GM23338 (cell line): ENCODE results near the gene IQGAP2. TPM values are rescaled to one million over a fixed set of nuclear protein-coding genes. Genes with fewer than 3 reads are reported as not detected.

ENCODE experiments used
- ATAC-seq: fragments of 200-7000 bp; cut with Tn5 transposase; 3 replicates; pipeline ENCODE4 v1.9.1; 2020
- DNase-seq: peaks from one replicate; pipeline ENCODE4 v3.0.0-alpha.2; 2015; ENCODE audit warnings: low spot score
- H2AFZ ChIP-seq: fragments of 200-600 bp; sonication (generic); 2 replicates; pipeline ENCODE4 v1.8.0; 2016; ENCODE audit warnings: antibody characterized with exemption, mild to moderate bottlenecking, moderate library complexity
- H3F3A ChIP-seq: fragments of 200-600 bp; sonication (generic); replicated peaks from 2 replicates; pipeline ENCODE4 v1.8.0; 2017; ENCODE audit warnings: antibody characterized with exemption, mixed run types, low read depth
- H3K27ac ChIP-seq: fragments of 200-600 bp; sonication (generic); 2 replicates; pipeline ENCODE4 v1.6.1; 2016; ENCODE audit warnings: low read depth
- H3K27me3 ChIP-seq: fragments of 200-600 bp; sonication (generic); 2 replicates; pipeline ENCODE4 v1.8.0; 2016; ENCODE audit warnings: mild to moderate bottlenecking, mixed run types, moderate library complexity; ENCODE audit not compliant: insufficient read depth
- H3K36me3 ChIP-seq: fragments of 200-600 bp; sonication (generic); 2 replicates; pipeline ENCODE4 v1.8.0; 2016; ENCODE audit warnings: mild to moderate bottlenecking; ENCODE audit not compliant: insufficient read depth
- H3K4me1 ChIP-seq: fragments of 200-600 bp; sonication (generic); 2 replicates; pipeline ENCODE4 v1.8.0; 2016; ENCODE audit warnings: mild to moderate bottlenecking, moderate library complexity; ENCODE audit not compliant: insufficient read depth
- H3K4me2 ChIP-seq: fragments of 200-600 bp; sonication (generic); 2 replicates; pipeline ENCODE4 v1.7.1; 2017; ENCODE audit warnings: mixed run types
- H3K4me3 ChIP-seq: fragments of 200-600 bp; sonication (generic); 2 replicates; pipeline ENCODE4 v1.6.1; 2016; ENCODE audit warnings: mixed run types
- H3K79me2 ChIP-seq: fragments of 200-600 bp; sonication (generic); replicated peaks from 2 replicates; pipeline ENCODE4 v1.8.0; 2017; ENCODE audit warnings: mild to moderate bottlenecking; ENCODE audit not compliant: insufficient read depth
- H3K9me2 ChIP-seq: fragments of 200-600 bp; sonication (generic); 2 replicates; pipeline ENCODE4 v1.8.0; 2017; ENCODE audit not compliant: insufficient read depth
- H4K20me1 ChIP-seq: fragments of 200-600 bp; sonication (generic); replicated peaks from 2 replicates; pipeline ENCODE4 v1.8.0; 2017; ENCODE audit warnings: mild to moderate bottlenecking; ENCODE audit not compliant: insufficient read depth
- H3K27ac Mint-ChIP-seq: 2 replicates; pipeline ENCODE4 v1.8.0; 2020; ENCODE audit warnings: inconsistent platforms, mild to moderate bottlenecking, moderate library complexity, mixed read lengths
- H3K27me3 Mint-ChIP-seq: 3 replicates; pipeline ENCODE4 v1.8.0; 2022; ENCODE audit warnings: low read depth, mild to moderate bottlenecking, moderate library complexity, mixed read lengths, inconsistent platforms; ENCODE audit not compliant: insufficient read depth, poor library complexity
- H3K36me3 Mint-ChIP-seq: 3 replicates; pipeline ENCODE4 v1.8.0; 2021; ENCODE audit warnings: low read depth, mild to moderate bottlenecking, inconsistent platforms, moderate library complexity, mixed read lengths
- H3K4me1 Mint-ChIP-seq: 3 replicates; pipeline ENCODE4 v1.8.0; 2020; ENCODE audit warnings: mild to moderate bottlenecking, inconsistent platforms, mixed read lengths
- H3K4me3 Mint-ChIP-seq: 3 replicates; pipeline ENCODE4 v1.8.0; 2021; ENCODE audit warnings: moderate library complexity, mild to moderate bottlenecking, inconsistent platforms, mixed read lengths
- H3K9me3 Mint-ChIP-seq: 3 replicates; pipeline ENCODE4 v1.8.0; 2020; ENCODE audit warnings: moderate library complexity, mild to moderate bottlenecking, inconsistent platforms, mixed read lengths
- CREB1 ChIP-seq: fragments of 250-450 bp; sonication (Bioruptor Pico); IDR thresholded peaks from 2 replicates; pipeline ENCODE4 v1.5.0; 2020; ENCODE audit warnings: low read depth, mild to moderate bottlenecking, moderate library complexity
- EZH2 ChIP-seq: fragments of 200-600 bp; sonication (generic); IDR thresholded peaks from one replicate; pipeline ENCODE4 v1.8.0; 2017; ENCODE audit warnings: antibody characterized with exemption, mild to moderate bottlenecking, low read depth; ENCODE audit not compliant: unreplicated experiment
- EZH2phosphoT487 ChIP-seq: fragments of 200-600 bp; sonication (generic); IDR thresholded peaks from one replicate; pipeline ENCODE4 v1.8.1; 2018; ENCODE audit warnings: antibody characterized with exemption; ENCODE audit not compliant: unreplicated experiment
- JUNB ChIP-seq: IDR thresholded peaks from one replicate; pipeline ENCODE4 v1.6.1; 2016; ENCODE audit warnings: antibody characterized with exemption; ENCODE audit not compliant: unreplicated experiment
- NANOG ChIP-seq: IDR thresholded peaks from 2 replicates; pipeline ENCODE4 v1.6.1; 2016; ENCODE audit warnings: antibody characterized with exemption, borderline replicate concordance
- POLR2AphosphoS5 ChIP-seq: IDR thresholded peaks from 2 replicates; pipeline ENCODE4 v1.6.1; 2016; ENCODE audit warnings: antibody characterized with exemption, low read depth
- STAT1 ChIP-seq: IDR thresholded peaks from one replicate; pipeline ENCODE4 v1.6.1; 2016; ENCODE audit warnings: antibody characterized with exemption; ENCODE audit not compliant: unreplicated experiment
- ZNF331 ChIP-seq: fragments of 250-450 bp; sonication (Bioruptor Pico); IDR thresholded peaks from 2 replicates; pipeline ENCODE4 v1.5.0; 2020; ENCODE audit warnings: low read depth, mild to moderate bottlenecking, moderate library complexity
- polyA plus RNA-seq: library from polyadenylated mRNA; unstranded; fragments of >200 nt; fragmentation: Nextera tagmentation; extraction: Ambion mirVana; gene quantifications from 2 replicates; pipeline ENCODE4 v1.2.1, GENCODE V29; 2016
- total RNA-seq: library from RNA; depleted of rRNA; stranded (reverse); fragments of >200 nt; shearing (Covaris generic); gene quantifications from 2 replicates; pipeline ENCODE4 v1.2.3, GENCODE V29; 2014
- TF ChIP-seq, protein P1 (sequence below): IDR thresholded peaks from one replicate; pipeline ENCODE4 v1.6.1; 2018; ENCODE audit warnings: antibody characterized with exemption; ENCODE audit not compliant: unreplicated experiment
- TF ChIP-seq, protein P2 (sequence below): fragments of 250-450 bp; sonication (Bioruptor Pico); IDR thresholded peaks from 2 replicates; pipeline ENCODE4 v1.5.0; 2020; ENCODE audit warnings: mild to moderate bottlenecking, moderate library complexity
- TF ChIP-seq, protein P3 (sequence below), 2 experiments: fragments of 200-600 bp in 1 of 2; sonication (generic) in 1 of 2; conservative IDR thresholded peaks; 2 replicates each; pipeline versions ENCODE4 v1.5.1 to v1.6.1; 2016 to 2017; ENCODE audit warnings: antibody characterized with exemption in 2 of 2, low read depth in 2 of 2, mild to moderate bottlenecking in 2 of 2, moderate library complexity in 1 of 2
- TF ChIP-seq, protein P4 (sequence below): IDR thresholded peaks from 2 replicates; pipeline ENCODE4 v1.6.1; 2016; ENCODE audit warnings: antibody characterized with exemption

The IQGAP2 gene
- total and polyA plus RNA-seq, 2 experiments from 2014 or later = 60.0 to 86.5 TPM

DNA sequence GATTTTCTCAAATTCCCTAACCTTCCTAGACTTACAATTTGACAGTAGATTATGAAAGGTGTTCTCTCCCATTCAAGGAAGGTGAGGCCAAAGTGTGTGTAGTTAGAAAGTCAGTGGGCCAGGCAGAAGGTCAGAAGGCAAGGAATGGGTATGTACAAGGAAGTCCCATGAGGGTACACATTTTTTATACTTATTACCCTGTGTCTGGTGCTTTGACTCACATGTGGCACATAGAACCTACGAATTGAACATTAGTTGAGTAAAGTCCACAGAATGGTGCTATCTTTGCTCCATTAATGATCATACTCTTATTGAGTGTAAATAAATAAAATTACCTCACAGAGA is 55.4 kb downstream of the IQGAP2 start:
- Histone ChIP-seq H4K20me1 (no peaks in the 10 kb centered on the region; the same call in 1 of the 2 replicates), H2AFZ (no peak overlapping the region), H3K27ac (no peak overlapping the region), H3K79me2 (peaks cover 26% of the 10 kb centered on the region), H3F3A (no peaks in the 10 kb centered on the region), H3K9me2 (no peaks in the 10 kb centered on the region), H3K4me1 (peaks cover 26% of the 10 kb centered on the region), H3K36me3 (no peaks in the 10 kb centered on the region), H3K27me3 (no peaks in the 10 kb centered on the region), H3K4me3 (no peak overlapping the region), H3K4me2 (no peak overlapping the region)
- Mint-ChIP-seq H3K4me3 (no peak overlapping the region), H3K4me1 (peaks cover 31% of the 10 kb centered on the region), H3K36me3 (peaks cover 13% of the 10 kb centered on the region; the same call in 1 of the 3 replicates), H3K27ac (no peak overlapping the region), H3K9me3 (no peaks in the 10 kb centered on the region), H3K27me3 (no peaks in the 10 kb centered on the region)
- DNase-seq (no peak), ATAC-seq (no peak)
- TF ChIP-seq CREB1 (CRISPR knock-in tag) = no peak
- no peak for TF ChIP-seq NANOG
- TF ChIP-seq POLR2AphosphoS5 = no peak
- TF ChIP-seq ZNF331 (CRISPR knock-in tag) = no peak
- TF ChIP-seq EZH2 = no peak
- TF ChIP-seq, protein P1, sequence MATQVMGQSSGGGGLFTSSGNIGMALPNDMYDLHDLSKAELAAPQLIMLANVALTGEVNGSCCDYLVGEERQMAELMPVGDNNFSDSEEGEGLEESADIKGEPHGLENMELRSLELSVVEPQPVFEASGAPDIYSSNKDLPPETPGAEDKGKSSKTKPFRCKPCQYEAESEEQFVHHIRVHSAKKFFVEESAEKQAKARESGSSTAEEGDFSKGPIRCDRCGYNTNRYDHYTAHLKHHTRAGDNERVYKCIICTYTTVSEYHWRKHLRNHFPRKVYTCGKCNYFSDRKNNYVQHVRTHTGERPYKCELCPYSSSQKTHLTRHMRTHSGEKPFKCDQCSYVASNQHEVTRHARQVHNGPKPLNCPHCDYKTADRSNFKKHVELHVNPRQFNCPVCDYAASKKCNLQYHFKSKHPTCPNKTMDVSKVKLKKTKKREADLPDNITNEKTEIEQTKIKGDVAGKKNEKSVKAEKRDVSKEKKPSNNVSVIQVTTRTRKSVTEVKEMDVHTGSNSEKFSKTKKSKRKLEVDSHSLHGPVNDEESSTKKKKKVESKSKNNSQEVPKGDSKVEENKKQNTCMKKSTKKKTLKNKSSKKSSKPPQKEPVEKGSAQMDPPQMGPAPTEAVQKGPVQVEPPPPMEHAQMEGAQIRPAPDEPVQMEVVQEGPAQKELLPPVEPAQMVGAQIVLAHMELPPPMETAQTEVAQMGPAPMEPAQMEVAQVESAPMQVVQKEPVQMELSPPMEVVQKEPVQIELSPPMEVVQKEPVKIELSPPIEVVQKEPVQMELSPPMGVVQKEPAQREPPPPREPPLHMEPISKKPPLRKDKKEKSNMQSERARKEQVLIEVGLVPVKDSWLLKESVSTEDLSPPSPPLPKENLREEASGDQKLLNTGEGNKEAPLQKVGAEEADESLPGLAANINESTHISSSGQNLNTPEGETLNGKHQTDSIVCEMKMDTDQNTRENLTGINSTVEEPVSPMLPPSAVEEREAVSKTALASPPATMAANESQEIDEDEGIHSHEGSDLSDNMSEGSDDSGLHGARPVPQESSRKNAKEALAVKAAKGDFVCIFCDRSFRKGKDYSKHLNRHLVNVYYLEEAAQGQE = no peak
- TF ChIP-seq, protein P2, sequence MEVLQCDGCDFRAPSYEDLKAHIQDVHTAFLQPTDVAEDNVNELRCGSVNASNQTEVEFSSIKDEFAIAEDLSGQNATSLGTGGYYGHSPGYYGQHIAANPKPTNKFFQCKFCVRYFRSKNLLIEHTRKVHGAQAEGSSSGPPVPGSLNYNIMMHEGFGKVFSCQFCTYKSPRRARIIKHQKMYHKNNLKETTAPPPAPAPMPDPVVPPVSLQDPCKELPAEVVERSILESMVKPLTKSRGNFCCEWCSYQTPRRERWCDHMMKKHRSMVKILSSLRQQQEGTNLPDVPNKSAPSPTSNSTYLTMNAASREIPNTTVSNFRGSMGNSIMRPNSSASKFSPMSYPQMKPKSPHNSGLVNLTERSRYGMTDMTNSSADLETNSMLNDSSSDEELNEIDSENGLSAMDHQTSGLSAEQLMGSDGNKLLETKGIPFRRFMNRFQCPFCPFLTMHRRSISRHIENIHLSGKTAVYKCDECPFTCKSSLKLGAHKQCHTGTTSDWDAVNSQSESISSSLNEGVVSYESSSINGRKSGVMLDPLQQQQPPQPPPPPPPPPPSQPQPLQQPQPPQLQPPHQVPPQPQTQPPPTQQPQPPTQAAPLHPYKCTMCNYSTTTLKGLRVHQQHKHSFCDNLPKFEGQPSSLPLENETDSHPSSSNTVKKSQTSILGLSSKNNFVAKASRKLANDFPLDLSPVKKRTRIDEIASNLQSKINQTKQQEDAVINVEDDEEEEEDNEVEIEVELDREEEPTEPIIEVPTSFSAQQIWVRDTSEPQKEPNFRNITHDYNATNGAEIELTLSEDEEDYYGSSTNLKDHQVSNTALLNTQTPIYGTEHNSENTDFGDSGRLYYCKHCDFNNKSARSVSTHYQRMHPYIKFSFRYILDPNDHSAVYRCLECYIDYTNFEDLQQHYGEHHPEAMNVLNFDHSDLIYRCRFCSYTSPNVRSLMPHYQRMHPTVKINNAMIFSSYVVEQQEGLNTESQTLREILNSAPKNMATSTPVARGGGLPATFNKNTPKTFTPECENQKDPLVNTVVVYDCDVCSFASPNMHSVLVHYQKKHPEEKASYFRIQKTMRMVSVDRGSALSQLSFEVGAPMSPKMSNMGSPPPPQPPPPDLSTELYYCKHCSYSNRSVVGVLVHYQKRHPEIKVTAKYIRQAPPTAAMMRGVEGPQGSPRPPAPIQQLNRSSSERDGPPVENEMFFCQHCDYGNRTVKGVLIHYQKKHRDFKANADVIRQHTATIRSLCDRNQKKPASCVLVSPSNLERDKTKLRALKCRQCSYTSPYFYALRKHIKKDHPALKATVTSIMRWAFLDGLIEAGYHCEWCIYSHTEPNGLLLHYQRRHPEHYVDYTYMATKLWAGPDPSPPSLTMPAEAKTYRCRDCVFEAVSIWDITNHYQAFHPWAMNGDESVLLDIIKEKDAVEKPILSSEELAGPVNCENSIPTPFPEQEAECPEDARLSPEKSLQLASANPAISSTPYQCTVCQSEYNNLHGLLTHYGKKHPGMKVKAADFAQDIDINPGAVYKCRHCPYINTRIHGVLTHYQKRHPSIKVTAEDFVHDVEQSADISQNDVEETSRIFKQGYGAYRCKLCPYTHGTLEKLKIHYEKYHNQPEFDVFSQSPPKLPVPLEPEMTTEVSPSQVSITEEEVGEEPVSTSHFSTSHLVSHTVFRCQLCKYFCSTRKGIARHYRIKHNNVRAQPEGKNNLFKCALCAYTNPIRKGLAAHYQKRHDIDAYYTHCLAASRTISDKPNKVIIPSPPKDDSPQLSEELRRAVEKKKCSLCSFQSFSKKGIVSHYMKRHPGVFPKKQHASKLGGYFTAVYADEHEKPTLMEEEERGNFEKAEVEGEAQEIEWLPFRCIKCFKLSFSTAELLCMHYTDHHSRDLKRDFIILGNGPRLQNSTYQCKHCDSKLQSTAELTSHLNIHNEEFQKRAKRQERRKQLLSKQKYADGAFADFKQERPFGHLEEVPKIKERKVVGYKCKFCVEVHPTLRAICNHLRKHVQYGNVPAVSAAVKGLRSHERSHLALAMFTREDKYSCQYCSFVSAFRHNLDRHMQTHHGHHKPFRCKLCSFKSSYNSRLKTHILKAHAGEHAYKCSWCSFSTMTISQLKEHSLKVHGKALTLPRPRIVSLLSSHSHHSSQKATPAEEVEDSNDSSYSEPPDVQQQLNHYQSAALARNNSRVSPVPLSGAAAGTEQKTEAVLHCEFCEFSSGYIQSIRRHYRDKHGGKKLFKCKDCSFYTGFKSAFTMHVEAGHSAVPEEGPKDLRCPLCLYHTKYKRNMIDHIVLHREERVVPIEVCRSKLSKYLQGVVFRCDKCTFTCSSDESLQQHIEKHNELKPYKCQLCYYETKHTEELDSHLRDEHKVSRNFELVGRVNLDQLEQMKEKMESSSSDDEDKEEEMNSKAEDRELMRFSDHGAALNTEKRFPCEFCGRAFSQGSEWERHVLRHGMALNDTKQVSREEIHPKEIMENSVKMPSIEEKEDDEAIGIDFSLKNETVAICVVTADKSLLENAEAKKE = no peak
- TF ChIP-seq, protein P3, sequence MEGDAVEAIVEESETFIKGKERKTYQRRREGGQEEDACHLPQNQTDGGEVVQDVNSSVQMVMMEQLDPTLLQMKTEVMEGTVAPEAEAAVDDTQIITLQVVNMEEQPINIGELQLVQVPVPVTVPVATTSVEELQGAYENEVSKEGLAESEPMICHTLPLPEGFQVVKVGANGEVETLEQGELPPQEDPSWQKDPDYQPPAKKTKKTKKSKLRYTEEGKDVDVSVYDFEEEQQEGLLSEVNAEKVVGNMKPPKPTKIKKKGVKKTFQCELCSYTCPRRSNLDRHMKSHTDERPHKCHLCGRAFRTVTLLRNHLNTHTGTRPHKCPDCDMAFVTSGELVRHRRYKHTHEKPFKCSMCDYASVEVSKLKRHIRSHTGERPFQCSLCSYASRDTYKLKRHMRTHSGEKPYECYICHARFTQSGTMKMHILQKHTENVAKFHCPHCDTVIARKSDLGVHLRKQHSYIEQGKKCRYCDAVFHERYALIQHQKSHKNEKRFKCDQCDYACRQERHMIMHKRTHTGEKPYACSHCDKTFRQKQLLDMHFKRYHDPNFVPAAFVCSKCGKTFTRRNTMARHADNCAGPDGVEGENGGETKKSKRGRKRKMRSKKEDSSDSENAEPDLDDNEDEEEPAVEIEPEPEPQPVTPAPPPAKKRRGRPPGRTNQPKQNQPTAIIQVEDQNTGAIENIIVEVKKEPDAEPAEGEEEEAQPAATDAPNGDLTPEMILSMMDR (conservative IDR thresholded peaks at IDR 0.05; ENCODE audit: low read depth in 2 of 2) = no peak
- TF ChIP-seq STAT1 = no peak
- TF ChIP-seq EZH2phosphoT487 = no peak
- TF ChIP-seq JUNB = no peak
- TF ChIP-seq, protein P4, sequence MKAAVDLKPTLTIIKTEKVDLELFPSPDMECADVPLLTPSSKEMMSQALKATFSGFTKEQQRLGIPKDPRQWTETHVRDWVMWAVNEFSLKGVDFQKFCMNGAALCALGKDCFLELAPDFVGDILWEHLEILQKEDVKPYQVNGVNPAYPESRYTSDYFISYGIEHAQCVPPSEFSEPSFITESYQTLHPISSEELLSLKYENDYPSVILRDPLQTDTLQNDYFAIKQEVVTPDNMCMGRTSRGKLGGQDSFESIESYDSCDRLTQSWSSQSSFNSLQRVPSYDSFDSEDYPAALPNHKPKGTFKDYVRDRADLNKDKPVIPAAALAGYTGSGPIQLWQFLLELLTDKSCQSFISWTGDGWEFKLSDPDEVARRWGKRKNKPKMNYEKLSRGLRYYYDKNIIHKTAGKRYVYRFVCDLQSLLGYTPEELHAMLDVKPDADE = no peak
